Kidney glomerular epithelial cell (primary cell): ENCODE measurements around the gene IMPG2.

Source experiments
- DNase-seq: peaks from one replicate; lab custom pipeline; 2025; lab: John Stamatoyannopoulos, UW

The IMPG2 gene

DNA sequence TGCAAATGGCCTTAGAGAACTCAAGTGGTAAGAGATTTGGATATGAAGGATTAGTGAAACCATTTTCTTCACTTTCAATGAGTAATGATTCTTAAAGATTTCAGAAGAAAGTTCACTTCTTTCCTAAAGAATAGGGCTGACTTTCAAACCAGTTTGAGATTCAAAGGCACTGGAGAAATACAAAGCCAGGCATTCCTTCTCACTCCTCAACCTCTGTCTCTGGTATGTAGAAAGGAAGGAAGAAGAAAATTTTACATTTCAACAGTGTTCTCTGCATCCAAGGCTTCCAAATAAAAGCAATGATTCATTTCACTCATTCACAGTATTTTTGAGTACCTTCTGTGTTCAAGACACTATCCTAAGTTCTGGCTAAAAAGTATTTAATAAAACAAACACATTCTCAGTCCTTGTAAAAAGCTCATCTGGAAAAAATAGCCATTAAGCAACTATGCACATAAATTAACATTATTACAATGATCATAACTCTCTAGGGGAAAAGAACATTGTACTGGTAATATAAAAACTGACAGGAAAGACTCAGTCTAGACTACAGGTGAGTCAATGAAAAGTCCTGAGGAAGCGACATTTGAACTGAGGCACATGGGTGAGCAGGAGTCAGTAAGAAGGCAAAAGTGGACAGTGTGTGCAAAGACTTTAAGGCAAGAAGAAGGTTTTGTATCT, 79.5 kb downstream of the IMPG2 start:
- DNase-seq, result no peak

GRCh38 chr3:101235048-101235447, 85.3 kb downstream of the IMPG2 start:
- DNase-seq, result no peak

DNA sequence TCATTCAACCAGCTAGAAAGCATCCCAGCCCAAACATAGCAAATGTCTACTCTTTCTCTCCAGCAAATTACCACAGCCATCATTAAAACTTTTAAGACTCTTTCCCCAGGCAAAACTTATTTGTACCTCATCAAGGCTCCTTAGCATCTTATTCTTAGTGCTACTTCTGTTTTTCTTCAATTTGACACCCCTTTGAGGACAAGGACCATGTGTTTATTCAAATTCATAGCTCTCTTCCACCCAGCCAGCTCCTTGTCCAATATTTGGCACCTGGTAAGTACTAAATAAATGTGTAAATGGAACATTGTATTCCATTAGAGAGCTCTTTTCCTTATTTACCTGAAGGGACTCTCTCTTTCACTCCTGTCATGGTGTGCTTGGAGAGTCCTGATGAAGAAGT, 89.8 kb downstream of the IMPG2 start:
- DNase-seq, result no peak

DNA sequence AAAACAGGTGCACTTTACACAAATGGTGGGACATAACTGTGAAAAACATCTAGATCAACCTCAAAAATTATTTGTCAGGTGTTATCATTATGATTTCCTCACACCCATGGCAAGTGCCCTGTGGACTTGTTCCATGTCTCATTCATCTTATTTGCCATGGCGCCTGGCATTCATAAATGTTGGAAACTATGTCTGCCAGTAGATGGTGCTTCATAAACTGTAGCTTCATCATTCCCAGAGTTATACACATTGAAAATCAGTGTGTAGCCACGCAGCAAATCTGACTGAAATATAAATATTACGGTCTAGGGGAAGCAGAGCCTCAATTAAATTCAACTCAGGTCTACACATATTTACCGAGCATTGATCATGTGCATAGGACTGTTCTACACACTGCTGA, 90.7 kb downstream of the IMPG2 start:
- no peak for DNase-seq

DNA sequence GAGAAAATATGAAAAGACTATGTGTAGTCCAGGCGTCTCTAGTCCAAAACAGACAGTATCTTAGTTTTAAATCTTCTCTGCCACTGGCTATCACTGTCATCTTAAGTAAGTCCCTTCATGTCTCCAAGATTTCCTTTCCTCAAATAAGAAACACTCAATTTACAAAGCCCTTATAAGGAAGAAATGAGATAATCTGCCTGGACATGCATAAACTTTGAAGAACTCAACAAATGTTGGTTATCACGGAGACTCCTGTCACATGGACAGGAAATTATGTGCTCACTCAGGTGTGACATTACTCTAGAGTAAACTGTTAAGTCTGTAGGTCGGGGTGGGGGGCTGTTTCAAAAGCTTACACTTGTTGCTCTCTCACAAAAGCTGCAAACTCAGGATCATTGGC, 91.9 kb downstream of the IMPG2 start:
- DNase-seq, result no peak

GRCh38 chr3:101224739-101225138, 95.6 kb downstream of the IMPG2 start:
- DNase-seq, result no peak

GRCh38 chr3:101223016-101223415, 97.4 kb downstream of the IMPG2 start:
- no peak for DNase-seq

DNA sequence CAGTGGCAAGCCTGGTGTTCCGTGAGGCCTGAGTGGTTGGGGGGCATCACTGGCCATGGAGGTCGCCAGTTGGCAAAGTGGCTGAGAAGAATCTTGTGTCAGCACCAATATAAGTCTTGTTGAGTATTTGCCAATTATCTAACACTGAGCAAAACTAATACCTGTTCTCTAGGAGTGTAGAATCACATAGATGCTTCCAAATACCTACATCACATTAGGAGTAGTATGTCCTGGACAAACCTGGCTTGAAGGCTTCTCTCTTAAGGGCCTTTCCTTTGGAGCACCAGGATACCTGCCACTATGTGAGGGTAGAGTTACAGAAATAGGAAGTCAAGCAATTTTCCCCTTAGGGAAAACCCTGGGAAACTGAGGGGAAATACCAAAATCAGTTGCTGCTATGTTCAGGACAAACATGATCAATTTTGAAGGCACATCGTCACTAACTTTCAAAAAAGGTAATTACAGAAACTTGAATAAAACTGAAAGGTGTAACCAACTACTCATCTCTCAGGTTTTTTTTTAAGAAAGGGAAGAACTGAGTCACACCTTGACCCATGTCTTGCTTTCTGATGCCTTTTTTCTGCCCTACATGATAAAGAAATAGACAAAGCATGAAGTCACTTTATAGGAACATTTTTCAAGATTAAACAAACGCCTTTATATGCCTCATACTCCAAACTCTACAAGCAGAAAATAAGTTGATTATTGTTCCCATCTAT, 100.4 kb downstream of the IMPG2 start:
- DNase-seq, result no peak

GRCh38 chr3:101217472-101218245, 102.7 kb downstream of the IMPG2 start:
- no peak for DNase-seq

GRCh38 chr3:101216710-101217465, 103.5 kb downstream of the IMPG2 start:
- DNase-seq, result no peak

DNA sequence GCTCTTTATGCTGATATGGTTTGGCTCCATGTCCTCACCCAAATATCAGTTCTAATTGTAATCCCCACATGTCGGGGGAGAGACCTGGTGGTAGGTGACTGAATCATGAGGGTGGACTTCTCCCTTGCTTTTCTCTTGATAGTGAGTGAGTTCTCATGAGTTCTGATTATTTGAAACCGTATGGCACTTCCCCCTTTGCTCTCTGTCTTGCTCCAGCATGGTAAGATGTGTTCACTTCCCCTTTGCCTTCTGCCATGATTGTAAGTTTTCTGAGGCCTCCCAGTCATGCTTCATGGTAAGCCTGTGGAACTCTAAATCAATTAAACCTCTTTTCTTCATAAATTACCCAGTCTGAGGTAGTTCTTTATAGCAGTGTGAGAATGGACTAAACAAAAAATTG, 107.6 kb downstream of the IMPG2 start:
- DNase-seq, result no peak

GRCh38 chr3:101204246-101204645, 116.1 kb downstream of the IMPG2 start:
- DNase-seq, result no peak

DNA sequence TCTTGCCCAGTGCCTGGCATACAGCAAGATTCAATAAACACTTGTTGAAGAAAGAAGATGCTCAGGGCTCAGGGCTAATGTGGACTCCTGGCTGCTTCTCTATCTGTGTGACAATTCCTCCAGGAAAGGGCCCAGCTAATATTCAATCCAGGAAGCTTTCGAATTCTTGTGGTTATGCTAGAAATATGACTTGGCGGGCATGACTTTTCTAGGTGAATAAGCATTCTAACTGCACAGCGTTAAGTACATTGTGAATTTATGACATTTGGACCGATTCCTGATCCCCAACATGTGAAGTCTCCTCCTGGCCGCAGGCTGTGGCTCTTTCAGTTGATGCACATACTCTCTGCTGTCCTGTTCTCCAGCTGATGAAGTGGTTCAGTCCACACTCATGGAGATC, 117.0 kb downstream of the IMPG2 start:
- DNase-seq, result no peak

- no peak for DNase-seq
Observed at GRCh38 chr3:101202640-101203039, 117.7 kb downstream of the IMPG2 start.

DNA sequence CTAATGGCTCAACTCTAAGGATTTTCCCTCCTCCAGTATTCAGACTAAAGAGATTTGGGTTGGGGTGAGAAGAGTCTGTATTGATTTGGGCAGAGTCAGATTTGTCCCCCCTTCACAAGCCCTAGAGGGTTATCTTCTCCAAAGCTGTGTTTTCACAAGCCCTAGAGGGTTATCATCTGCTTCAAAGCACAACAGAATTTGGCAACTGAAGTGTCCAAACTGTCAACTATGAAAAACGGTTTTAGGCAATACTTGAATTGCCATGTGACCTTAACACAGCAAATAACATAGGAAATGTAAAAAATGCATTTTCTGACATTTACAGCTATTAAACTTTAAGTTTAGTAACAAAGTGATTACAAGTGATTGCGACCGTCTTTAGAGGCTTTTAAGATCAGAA, 119.9 kb downstream of the IMPG2 start:
- no peak for DNase-seq

DNA sequence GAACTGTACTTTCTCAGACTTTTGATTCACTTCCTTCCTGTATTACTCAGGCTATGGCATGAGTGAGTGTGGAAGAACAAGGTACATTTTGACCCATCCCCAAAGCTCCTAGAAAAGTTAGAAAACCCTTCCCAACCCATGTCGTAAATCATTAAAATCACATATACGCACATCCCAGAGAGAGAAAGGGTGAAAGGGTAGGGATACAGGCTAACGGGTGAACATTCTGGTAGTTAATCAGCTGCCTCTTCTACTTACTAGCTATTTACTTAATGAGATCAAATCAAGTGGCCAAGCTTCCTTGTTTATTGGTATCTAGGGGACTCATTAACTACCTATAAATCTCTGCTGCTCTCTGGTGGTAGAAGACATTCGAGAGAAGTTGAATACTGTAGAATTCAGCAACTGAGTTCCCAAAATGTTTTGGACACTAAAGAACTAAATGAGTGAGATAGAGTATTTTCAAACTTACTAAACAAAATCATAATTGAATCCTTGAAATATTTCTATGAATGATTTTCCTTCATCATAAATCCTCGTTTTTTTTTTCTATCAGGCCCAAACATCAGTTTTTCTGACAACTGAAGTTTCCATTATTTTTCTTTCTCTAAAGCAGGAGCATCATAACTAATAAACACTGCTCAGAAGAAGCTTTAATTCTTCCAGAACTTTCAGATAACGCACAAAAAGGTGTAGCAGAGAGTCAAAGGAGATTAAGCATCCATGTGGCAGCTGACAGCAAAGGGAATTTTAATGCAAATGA, 124.2 kb downstream of the IMPG2 start:
- DNase-seq, result peak; percentile 58

GRCh38 chr3:101194392-101194791, 126.0 kb downstream of the IMPG2 start:
- DNase-seq, result no peak

DNA sequence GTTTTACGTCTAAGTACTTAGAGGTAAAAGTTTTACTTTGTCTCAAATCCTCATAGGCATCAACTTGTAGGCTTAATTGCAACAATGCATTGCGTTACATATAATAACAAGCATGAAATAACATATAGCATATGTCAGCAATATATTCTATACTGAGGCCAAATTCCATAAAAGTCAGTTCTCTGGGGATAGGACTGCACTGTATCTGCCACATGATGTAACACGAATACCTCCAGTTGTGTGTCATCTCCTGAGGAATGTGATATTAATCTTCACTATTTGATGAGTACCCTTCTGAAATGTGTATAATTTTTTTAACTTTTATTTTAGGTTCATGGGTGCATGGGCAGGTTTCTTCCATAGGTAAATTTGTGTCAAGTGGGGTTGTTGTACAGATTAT, 126.4 kb downstream of the IMPG2 start:
- no peak for DNase-seq

- DNase-seq, result peak; percentile 41
Observed at GRCh38 chr3:101189796-101190195, 130.6 kb downstream of the IMPG2 start.

- DNase-seq, result no peak
Observed at GRCh38 chr3:101189176-101189575, 131.2 kb downstream of the IMPG2 start.

- no peak for DNase-seq
Observed at GRCh38 chr3:101185341-101185740, 135.0 kb downstream of the IMPG2 start.

- peak; percentile 22 for DNase-seq
Observed at GRCh38 chr3:101184111-101184510, 136.3 kb downstream of the IMPG2 start.
